OCI-M1 (cell line): Measurements from ENCODE around the gene TOPAZ1.

Experiments
- DNase-seq: peaks from one replicate; lab custom pipeline; 2025; lab: John Stamatoyannopoulos, UW

Gene TOPAZ1

DNA sequence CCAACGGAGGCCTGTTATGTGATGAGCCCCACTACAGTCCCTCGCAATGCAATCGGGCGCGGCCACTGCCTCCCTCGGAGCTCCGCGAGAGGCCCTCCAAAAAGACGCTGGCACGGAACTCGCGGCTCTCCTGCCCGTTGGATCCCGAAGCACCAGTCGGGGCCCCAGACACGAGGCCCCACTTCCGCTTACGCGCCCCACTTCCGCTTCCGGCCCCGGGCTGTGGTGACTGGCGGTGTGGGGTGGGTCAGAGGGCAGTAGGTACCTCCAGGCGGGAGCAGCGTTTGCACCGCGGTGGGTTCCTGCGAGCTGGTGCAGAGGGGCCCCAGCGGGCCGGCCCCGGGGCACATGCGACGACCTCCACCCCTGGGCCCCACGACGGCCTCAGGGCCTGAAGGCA is at the start of gene TOPAZ1:
TOPAZ1 (plus strand) TSS at position 181 of the 400 bp plus-strand sequence; CDS start at position 349, 168 bp downstream.
- DNase-seq = no peak

DNA sequence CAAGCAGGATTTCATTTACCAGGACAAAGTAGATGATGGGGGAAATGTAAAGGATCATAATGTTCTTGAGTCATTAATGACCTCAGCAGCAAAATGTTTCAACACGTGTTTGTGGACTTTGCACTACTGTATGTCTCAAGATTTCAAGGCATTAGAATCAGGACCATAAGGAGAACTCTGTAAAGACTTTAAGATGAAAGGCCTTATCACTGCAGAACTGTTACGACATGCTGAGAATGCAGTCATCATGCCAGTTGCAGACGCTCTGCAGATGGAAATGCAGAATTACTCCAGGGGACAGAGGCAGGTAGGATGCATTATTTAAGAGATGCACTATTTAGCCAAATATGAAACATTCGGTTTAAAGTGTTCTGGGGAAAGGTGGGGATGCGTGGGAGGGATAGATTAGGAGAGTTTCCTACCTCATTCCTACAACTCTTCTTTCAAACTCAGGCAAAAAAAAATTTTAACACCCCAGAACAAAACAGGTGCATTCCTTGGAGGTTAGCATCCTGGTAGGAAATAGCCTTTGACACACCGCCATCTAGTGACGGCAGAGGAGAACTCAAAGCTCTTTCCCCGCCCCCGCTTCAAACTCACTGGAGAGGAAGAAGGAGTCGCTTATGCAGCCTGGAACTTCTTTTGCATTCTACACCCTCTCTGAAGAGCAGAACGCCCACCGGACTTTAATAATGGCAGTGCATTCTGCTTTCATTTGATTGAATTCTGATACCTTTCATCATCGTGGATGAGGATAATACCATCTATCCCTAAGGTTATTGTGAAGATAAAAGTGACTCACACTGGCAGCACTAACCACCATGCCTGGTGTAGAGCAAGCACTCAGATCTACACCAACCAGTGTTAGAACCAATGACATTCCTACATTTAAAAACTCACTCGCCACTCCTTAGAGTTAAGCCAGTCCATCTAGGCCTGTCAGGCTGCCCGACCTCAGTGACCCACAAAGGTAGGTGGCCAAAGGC is 43.1 kb upstream of the TOPAZ1 start:
- DNase-seq = peak; percentile 84

DNA sequence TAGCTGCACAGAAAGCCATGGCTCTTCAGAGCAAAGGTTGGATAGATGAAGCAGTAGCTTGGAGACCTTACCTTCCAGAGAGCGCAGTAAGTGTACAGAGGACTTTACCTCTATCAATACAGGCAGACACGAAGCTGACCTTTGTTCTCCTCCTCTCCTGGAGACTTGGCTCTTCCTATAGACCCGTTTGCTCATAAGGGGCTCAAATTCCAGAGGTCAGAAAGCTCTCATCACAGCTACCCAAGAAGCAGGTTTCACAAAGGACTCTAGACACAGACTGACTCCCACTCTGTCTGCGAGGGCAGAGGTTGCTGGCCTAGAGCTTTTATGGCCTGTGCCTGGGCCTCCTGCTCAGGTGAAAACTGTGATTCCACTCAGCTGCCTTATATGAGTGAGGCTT is 35.4 kb upstream of the TOPAZ1 start:
- no peak for DNase-seq

DNA sequence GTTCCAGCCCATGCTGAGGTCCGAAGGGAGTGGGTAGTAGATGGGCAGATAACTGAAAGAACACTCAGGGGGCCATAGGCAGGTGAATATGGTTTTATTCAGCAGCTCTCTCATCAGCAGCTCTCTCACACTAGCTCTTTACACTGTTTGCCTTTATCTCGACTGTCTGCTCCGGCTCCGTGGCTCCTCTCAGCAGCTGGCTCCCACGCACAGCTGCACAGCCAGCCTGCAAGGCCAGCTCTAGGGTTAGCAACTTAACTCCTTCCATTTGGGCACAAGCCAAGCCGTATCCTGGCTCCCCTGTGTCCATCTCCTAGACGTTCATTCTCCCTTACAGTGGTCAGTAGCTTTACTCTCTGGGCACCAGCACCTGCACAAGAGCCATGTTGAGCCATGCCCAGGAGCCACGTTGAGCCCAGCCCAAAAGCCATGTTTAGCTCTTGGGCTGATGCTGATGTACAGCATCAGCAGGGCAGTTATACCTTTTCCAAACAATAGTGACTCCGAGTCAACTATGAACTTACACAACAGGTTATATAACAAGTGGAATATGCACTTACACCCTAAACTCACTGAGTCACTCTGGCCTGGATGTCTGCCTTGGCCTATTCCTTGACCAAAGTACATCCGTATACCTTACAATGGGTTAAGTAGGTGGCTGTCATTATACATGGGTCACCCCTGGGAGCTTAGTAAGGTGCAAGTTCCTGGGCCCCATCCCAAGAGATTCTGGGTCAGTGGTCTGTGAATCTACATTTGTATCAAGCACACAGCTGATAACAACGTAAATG is 34.6 kb upstream of the TOPAZ1 start:
- DNase-seq = no peak

DNA sequence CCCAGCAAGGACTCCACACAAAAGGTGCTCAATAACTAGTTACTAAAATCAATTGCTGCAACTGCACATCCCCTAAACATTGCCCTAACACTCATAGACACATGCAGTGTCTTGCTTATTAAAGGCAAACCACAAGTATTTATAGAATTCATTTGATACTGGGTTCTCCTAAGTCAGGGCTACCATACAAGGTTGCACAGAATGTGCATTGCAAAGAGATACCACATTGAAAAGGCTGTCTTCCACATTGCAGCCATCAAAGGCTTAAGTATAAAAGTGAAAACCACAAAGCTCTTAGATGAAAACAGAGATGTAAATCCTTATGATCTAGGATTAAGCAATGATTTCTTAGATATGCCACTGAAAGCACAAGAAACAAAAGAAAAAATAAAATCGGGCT is 33.6 kb upstream of the TOPAZ1 start:
- DNase-seq = no peak

DNA sequence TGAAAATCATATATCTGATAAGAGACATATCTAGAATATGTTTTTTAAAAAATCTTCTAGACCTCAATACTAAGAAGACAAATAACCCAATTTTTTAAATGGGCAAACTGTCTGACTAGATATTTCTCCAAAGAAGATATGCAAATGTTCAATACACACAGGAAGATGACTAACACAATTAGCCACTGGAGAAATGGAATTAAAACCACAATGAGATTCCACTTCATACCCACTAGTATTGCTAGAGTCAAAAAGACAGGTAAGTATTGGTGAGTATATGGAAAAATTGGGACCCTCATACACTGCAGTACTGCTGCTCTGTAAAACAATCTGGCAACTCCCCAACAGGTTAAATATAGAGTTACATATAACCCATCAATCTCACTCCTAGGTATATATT is 33.1 kb upstream of the TOPAZ1 start:
- no peak for DNase-seq

DNA sequence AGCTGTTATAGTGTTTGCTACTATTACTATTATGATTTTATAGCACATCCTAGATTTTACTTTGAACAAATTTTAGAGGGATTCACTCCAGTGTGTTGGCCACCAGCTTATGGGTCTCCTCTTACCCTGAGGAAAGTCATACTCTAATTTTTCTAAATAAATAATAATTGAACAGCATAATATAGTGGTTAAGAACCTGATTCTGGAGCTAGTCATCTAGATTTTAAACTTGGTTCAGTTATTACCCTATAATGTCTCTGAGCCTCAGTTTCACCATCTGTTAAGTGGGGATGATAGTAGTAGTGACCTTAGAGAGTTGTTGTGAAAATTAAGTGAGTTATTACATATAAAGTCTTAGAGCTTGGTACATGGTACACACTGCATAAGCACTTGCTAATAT is 30.7 kb upstream of the TOPAZ1 start:
- DNase-seq = no peak

DNA sequence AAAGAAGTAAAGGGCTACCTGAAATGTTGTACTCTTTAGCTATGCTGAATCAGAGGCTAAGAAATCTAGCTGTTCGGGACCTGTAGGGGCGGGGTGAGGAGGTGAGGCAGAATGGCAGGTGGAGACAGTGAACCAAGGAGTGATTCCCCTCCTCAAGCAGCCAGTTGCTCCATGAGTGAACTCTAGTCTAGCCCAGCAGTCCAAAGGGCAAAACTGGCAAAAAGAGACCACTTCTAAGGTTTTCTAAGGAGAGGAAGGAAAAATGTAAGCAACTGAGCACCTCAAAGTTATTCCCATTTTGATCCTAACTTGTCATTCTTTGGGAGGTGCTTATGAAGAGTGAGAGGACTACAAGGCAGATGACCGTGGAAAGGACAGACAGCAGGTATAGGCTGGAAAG is 19.3 kb upstream of the TOPAZ1 start:
- no peak for DNase-seq

DNA sequence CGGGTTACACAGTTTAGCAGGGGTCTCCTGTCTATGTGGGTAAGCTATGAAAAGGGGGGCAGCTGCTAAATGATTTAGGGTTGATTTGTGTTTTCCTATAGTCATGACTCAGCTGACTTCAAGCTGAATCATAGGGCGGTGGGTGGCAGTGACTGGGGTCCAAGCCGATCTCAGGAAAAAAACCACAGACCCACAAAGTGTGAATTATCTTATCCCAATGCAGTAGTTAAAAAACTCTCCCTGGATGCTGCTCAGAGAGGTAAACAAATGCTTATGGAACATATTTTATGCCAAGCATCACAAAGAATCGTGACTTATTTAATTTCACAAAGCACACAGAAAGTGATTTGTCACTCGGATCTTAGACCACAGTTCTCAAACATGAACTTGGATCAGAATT is 18.4 kb upstream of the TOPAZ1 start:
- peak; percentile 6 for DNase-seq

DNA sequence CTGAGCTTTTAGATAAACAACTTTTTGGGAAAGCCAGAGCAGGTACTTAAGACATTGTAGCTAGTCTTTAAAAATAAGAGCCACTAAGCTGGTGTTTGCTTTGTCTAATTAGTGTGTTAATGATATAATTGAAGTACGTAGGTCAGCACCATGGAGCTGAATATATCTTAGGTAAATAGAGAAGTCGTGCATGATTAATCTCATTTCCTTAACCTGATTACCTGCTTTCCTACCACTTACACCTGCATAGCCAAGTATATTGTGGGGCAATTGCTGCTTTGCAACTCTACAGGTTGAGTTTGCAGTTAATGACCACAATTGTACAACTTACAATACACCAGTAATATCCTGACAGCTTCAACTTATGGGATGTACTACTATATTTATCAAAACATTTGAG is 17.6 kb upstream of the TOPAZ1 start:
- DNase-seq = no peak

DNA sequence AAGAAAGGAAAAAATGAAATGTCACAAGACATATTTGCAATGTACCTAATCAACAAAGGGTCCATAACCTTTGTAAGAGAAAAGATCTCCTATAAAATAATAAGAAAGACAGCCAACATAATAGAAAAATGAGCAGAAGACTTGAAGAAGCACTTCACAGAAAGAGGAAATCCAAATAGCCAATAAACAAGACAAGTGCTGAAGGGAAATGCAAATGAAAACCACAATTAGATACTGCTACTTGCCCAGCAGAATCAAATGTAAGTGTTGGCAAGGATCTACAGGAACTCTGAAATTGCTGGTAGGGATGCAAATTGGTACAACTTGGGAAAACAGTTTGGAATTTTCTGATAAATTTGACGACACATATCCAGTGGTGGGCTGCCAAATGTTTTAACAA is 15.1 kb upstream of the TOPAZ1 start:
- DNase-seq = peak; percentile 30

DNA sequence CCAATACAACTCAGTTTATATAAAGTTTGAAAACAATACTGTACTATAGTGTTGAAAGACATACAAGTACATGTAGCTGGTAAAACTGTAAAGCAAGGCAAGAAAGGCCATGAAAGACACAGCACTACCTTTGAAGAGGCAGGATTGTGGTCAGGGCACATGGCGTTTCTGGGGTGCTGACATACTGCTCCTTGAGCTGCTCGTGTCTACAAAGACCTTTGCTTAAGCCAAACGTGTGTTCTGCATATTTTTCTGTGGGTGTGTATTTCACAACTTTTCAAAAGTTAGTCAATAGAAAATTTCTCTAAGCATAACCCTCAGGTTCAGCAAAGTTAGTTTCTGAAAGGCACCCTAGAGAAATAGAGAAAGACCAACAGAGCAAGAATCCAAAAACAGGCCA is 14.1 kb upstream of the TOPAZ1 start:
- no peak for DNase-seq

DNA sequence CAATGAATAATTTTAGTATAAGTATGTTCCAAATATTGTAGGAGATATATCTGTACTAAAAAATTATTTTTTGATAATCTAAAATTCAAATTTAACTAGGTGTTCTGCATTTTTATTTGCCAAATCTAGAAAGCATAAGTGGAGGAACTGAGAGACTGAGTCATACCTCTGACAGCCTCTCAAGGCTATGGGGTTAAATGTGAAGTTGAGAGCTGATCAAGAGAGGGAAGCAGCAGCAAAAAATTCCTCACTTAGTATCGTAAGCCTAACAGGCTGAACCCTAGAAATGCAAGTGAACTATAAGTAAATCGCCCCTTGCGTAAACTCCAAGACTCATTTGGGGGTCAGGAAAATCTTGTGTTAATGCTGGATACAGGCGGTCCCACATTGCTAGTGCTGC is 12.8 kb upstream of the TOPAZ1 start:
- no peak for DNase-seq

DNA sequence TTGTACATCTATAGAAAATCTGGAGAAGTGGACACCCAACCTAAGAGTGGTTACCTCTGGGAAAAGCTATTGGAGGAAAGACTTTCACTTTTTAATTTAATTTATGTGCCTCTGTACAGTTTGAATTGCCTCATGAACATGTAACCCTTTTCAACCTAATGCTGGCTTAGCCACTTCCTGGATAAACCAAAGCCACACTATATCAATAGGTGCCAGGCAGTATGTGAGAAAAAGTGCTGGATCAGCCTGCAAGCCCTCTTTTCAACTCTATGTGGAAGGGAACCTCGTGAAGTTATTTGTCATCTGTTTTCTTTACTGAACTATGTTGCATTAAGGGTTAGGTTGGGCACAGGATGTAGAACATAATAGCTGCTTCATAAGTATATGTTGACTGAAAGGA is 9.3 kb upstream of the TOPAZ1 start:
- peak; percentile 68 for DNase-seq

DNA sequence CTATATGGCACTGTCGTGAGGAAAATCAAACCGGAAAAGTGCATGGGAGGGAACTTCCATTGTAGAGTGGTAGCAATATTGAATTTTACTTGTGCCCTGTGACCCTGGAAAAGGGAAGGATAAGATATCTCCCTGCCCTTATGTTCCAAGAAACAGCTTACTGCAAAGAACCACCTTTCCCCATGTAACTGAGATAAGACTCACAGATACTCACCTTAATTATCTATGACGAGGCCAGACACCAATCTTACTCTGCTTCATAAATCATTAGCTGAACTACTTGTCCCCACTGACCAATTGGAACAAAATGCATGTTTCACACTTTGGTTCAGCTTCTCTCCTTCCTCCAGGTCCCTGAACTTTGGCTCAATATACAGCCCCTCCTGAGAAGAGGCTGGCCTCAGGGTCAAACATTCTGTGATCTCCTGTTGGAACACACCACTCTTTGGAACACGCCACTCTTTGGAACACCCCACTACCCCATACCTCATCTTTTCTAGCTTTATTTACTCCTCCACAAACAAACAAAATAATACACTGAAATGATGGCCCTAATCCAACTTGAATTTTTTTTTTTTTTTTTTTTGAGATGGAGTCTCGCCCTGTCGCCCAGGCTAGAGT is 6.9 kb upstream of the TOPAZ1 start:
- no peak for DNase-seq

DNA sequence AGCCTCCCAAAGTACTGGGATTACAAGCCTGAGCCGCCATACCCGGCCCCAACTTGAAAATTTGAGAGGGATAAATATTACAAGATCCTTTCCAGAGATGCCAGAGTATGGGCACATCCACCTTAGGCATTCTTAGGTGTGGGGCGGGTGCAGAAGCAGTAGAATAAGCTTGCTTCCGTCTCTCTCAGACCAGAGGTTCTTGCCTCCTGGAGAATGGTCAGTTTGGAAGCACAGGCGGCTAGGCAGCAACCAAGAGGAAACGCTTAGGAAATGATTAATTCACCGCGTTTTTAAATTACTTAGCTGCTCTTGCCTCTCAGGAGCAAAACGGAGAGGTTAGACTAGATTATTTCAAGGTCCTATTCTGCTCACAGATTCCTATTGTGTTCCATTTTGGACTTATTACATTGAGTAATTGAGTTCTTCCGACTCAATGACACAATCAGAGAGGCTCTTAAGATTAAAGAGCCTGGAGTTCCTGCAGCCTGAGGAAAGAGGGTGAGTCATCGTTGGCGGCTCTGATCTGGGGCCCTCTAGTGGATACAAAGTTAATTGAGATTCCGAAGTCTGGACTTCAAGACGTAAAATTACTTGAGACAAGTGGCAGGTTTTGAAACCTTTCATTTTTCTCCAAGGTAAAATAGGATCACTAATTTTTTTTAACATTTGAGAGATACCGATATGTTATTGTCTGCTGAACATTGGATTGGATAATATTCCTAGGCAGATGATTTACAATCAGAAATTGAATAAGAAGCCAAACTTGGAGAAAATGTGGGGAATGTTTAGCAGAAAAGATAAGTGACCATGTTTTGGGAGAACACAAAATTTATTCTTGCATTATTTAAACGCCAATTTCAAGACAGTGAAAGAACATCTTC is 5.8 kb upstream of the TOPAZ1 start:
- peak; percentile 92 for DNase-seq

DNA sequence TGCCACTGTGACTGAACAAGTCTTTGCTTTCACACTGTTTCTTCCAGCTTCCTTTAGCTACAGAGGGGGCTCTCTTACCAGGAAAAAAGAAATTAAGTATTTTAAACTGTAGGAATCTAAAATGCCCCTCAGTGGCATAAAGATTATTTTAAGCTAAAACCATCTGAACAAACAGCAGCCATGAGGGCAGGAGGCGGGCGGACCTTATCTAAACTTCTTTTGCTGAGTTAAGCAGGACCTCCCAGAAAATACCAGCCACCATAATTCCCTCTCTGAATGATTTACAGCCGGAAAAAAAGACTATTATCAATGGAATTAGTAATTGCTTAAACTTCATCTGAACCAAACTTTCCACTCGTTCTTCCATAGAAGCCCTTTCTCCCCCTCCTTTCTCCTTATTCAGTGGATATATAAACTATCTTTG is 5.2 kb upstream of the TOPAZ1 start:
- DNase-seq = peak; percentile 56

DNA sequence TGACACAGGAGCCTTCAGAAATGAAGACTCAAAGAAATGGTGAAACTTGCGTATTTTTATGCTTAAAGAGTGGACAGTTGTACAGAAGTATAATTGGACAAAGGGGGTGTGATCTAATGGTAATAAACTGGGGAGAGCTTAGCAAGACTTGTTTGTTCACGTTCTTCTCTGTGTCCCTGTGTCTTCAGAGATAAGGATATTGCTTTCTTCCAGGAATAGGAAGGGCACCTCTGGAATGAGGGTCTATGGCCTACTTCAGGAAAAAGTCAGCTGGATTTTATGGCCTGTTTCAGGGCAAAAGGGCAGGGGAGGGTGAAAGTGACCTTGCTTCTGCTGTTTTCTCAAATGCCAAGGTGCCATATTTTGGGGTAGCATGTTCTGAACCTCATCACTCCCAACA is 4.5 kb upstream of the TOPAZ1 start:
- no peak for DNase-seq

DNA sequence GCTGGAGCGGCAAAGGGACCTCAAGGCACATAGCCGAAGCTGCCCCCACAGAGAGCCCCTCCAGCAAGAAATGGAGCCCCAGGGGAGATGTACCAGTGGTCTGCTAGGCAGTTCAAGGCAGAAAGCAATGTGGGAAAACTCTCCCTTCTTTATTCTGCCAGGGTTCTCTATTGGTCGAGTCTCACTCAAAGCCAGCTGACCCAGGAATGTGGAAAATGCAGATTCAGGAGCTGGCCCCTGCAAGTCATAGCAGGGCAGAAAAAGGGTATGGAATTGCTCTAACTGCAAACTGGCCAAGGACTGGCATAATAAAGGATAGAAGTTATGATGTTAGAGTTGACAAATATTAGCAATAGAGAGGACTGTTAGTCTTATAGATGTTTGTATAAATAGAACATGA is 4.0 kb upstream of the TOPAZ1 start:
- no peak for DNase-seq

DNA sequence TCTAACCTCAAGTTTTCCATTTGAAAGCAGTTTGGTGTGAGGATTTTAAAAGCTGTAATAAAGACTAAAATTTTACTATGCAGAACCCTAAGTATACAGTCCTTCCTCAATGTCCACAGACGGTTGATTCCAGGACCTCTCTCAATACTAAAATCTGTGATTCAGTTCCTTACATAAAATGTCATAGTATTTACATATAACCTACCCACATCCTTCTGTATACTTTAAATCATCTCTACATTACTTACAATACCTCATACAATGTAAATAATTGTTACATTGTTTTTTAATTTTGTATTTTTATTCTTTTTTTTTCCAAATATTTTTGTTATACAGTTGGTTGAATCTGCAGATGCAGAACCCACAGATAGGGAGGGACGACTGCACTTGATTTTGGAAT is 2.8 kb upstream of the TOPAZ1 start:
- no peak for DNase-seq

DNA sequence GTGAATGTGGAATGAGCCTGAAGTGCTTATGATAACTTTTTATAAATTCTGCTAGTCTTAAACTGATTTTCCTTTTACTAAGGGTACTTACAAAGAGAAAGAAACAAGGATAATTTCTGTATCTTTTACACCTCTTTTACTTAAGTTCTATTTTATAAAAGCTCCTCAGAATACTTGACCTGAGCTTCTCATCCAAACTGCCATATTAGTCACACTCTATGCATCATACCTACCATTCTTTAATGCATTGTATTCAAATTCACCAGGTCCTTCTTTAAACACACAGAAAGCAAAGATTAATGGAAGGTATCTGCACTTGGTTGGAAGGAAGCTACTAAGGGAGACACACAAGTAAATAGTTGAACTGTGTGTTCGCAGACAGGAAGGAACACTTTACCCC is 1.6 kb upstream of the TOPAZ1 start:
- no peak for DNase-seq

DNA sequence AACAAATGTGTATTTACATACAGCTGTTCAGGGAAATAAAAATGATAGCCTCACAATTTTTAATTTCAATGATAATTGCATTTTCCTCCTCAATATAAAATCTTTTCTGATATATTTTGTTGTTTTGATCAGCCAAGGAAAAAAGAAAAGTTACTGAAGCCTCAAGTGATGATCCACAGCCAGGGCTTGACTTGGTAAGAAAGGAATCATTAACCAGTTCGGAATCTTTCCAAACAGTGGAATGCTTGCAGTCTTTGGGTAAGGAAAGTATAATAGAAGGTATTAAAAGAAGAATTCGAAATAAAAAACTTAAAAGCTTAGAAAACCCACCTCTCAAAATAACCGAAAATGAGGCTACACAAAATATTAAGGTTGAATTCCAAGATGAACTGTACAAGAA is 1.0 kb downstream of the TOPAZ1 start:
- no peak for DNase-seq
